Measurements from ENCODE around the gene ATXN2. TPM values are rescaled to one million over a fixed set of nuclear protein-coding genes. Genes with fewer than 3 reads are reported as not detected.

The ATXN2 gene
- total and polyA plus RNA-seq, 2 of the 4 experiments (the other 2 are of a cell fraction), result 12.4 to 66.5 TPM

DNA sequence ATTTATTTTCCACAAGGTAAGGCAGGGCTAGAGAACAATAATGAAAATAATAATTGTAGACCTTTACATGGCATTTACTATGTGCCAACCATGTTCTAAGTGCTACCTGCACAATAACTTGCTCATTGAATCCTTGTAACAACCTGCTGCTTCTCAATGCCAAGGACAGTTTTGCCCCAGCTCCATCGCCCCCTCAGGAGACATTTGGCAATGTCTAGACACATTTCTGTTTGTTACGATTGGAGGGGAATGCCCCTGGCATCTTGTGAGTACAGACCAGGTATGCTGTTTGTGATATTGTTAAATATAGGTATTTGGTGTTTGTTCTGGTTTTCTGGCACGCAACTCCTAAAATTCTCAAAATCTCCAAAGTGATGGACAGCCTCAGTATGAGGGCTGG, 8.1 kb upstream of the ATXN2 start:
- Histone ChIP-seq H3K4me2 (ENCODE audit: low read depth, low read length) (no peak overlapping the region), H2BK15ac (ENCODE audit: low read depth, low read length) (no peak overlapping the region), H2BK5ac (ENCODE audit: low read depth, low read length, poor library complexity, severe bottlenecking) (no peak overlapping the region), H3K9ac (ENCODE audit: low read depth, low read length) (no peak overlapping the region), H3K18ac (ENCODE audit: low read depth, low read length) (no peak overlapping the region), H3K23ac (ENCODE audit: low read depth, low read length) (no peak overlapping the region), H3K4ac (ENCODE audit: low read depth, low read length) (no peak overlapping the region), H4K5ac (ENCODE audit: low read depth, low read length) (no peak overlapping the region), H3K9me1 (ENCODE audit: insufficient read depth, low read length) (no peaks in the 10 kb centered on the region), H3K14ac (replicated peaks; ENCODE audit: low read depth, low read length) (no peak overlapping the region), H3K79me1 (ENCODE audit: low read depth in 1 of 2, low read length in 2 of 2) (peaks cover under 1 to 3% of the 10 kb centered on the region in 2 experiments; a peak in 1 of 4 replicates), H3K4me3 (ENCODE audit: insufficient read depth, low read depth, low read length) (no peak overlapping the region), H2AK9ac (replicated peaks; ENCODE audit: low read depth, low read length, poor library complexity) (no peak overlapping the region), H3K27ac (ENCODE audit: insufficient read depth, low read length) (no peak overlapping the region), H2BK120ac (ENCODE audit: low read depth, low read length) (no peak overlapping the region), H4K20me1 (ENCODE audit: insufficient read depth, low read length) (no peaks in the 10 kb centered on the region), H3K4me1 (ENCODE audit: control insufficient read depth, insufficient read depth, low read length) (no peaks in the 10 kb centered on the region), H4K91ac (ENCODE audit: insufficient read depth, low read depth, low read length) (no peak overlapping the region), H2AK5ac (ENCODE audit: low read depth, low read length) (no peak overlapping the region), H3K56ac (ENCODE audit: extremely low read depth, insufficient read depth, low read length) (no peak overlapping the region), H4K8ac (ENCODE audit: low read depth in 2 of 2, low read length in 2 of 2) (no peak overlapping the region), H3K9me3 (ENCODE audit: control insufficient read depth, insufficient read depth, low read length) (no peaks in the 10 kb centered on the region), H2AFZ (replicated peaks; ENCODE audit: low read length, poor library complexity) (no peak overlapping the region), H3K27me3 (ENCODE audit: control insufficient read depth, insufficient read depth, low read length) (no peaks in the 10 kb centered on the region), H2BK20ac (ENCODE audit: low read depth, low read length) (no peak overlapping the region), H3K36me3 (ENCODE audit: control insufficient read depth, insufficient read depth, low read length) (no peaks in the 10 kb centered on the region)
- no TSS peak for BruUV-seq (replicated peaks)
- ATAC-seq (ENCODE audit: low read depth) (no peak), DNase-seq (no peak)
- no CpG with 5 or more reads among the region's 3 CpGs for WGBS, 2 experiments (ENCODE audit: extremely low coverage in 2 of 2, insufficient read length in 1 of 2)
- dilution Hi-C loops (cut with HindIII; ENCODE audit: low sequenced_read_pairs, unreplicated experiment) (no loop called here), in situ Hi-C loops (cut with MboI; ENCODE audit: low sequenced_read_pairs) (no loop called here), intact Hi-C loops (cut with micrococcal nuclease) (no loop called here)
- TF ChIP-seq RAD21 (IDR thresholded peaks at IDR 0.05; ENCODE audit: low read length), result no peak
- TF ChIP-seq, protein P1, sequence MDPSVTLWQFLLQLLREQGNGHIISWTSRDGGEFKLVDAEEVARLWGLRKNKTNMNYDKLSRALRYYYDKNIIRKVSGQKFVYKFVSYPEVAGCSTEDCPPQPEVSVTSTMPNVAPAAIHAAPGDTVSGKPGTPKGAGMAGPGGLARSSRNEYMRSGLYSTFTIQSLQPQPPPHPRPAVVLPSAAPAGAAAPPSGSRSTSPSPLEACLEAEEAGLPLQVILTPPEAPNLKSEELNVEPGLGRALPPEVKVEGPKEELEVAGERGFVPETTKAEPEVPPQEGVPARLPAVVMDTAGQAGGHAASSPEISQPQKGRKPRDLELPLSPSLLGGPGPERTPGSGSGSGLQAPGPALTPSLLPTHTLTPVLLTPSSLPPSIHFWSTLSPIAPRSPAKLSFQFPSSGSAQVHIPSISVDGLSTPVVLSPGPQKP (IDR thresholded peaks at IDR 0.05; ENCODE audit: borderline replicate concordance, low read depth, low read length), result no peak
- TF ChIP-seq MAZ (IDR thresholded peaks at IDR 0.05; ENCODE audit: borderline replicate concordance, low read depth, low read length), result no peak
- TF ChIP-seq MXI1 (IDR thresholded peaks at IDR 0.05; ENCODE audit: borderline replicate concordance, low read depth, low read length), result no peak
- TF ChIP-seq CEBPB (IDR thresholded peaks at IDR 0.05; ENCODE audit: low read depth, low read length), result no peak
- CTCF ChIA-PET, result no interaction called here
- POLR2A ChIA-PET (ENCODE audit: unreplicated experiment), result no interaction called here
